Left hindlimb (tissue), 1 donor: ENCODE results near the gene NSFL1C.
A peak's percentile ranks its signal among the peaks of the same experiment; 100 is the strongest.
"Not testable (repeated sequence)": the region's sequence is repeated elsewhere in the genome, so short reads cannot be mapped to it uniquely, and the experiment has no call there.

Experiments used
- DNase-seq: peaks from one replicate; pipeline ENCODE4 v3.0.0-alpha.2; 2018

NSFL1C gene

DNA sequence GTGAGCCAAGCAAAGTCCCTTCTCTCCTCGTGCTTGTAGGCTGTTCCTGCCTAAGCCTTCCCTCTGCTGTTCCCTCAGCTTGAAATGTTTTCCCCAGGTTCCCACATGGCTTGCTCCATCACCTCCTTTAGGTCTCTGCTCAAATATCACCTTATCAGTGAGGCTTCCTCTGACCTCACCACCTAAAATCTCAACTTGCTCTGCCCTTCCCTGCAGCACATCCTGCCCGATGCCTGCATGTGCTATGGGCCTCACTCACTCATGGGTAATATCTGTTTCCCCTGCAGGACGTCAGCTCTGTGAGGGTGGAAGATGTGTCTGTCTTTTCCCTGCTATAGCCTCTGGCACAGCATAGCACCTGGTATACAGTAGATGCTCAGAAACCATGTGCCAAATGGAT lies 43.9 kb downstream of the NSFL1C start:
- DNase-seq: no peak

DNA sequence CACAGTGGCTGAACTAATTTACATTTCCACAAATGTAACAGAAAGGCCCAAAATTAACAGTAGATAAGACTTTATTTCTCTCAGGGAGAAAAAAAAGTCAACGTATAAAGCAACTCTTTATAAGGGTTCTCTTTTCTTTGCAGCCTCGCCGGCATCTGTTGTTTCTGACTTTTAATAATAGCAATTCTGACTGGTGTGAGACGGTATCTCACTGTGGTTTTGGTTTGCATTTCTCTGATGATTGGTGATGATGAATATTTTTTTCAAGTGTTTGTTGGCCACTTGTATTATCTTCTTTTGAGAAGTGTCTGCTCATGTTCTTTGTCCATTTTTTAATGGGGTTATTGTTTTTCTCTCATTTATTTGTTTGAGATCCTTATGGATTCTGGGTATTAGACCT lies 46.6 kb downstream of the NSFL1C start:
- DNase-seq: no peak

DNA sequence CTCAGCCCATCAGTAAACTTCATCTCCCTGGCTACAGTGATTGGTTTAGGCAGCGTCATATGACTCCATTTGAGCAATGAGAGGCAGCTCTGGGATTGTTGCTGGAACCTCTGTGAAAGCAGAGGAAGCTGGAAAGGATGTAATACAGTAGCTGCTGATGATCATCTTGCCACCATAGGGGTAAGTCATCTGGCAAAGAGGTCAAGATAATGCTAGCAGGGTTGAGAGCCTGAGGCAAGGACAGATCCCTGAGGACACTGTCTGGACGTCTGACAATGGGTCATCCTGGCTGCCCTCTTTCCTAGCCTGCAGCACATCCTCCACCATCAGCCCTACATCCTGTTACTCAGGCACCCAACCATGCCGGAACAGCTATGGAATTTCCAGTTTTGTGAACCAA lies 48.3 kb downstream of the NSFL1C start:
- no peak for DNase-seq

DNA sequence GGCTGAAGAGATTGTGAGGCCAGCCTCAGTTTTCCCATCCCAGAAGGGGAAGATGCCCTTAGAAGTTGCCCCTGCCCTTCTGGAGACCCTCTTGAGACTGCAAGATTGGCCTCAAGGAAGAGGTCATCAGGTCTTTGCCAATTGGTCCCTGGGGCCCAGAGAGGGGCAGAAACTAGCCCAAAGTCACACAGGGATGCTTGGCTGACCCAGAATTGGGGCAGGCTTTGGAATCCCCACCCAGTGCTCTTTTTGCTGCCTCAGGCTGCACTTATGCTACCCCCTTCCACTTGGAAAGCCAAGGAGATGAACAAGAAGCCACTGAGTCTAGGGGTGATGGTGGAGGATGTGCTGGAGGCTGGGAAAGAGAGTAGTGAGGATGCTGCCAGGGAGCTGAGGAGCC lies 48.9 kb downstream of the NSFL1C start:
- DNase-seq: no peak

DNA sequence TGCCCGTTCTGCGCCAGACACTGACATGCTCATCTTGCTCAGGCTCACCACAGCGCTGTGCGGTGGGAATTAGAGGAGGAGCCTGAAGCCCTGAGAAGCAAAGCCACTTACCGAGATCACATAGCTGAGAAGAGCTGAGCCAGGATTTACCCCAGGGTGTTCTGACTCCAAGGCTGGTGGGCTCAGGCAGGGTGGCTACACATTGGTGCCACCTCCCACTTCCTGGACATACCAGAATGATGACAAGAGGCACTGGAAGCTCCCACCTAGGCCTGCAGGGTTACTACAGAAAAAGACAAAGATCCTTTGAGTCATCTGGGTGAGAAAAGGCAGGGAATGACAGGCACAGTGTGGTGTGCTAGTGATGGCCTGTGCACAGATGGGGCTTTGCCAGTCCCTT lies 49.4 kb downstream of the NSFL1C start:
- no peak for DNase-seq

DNA sequence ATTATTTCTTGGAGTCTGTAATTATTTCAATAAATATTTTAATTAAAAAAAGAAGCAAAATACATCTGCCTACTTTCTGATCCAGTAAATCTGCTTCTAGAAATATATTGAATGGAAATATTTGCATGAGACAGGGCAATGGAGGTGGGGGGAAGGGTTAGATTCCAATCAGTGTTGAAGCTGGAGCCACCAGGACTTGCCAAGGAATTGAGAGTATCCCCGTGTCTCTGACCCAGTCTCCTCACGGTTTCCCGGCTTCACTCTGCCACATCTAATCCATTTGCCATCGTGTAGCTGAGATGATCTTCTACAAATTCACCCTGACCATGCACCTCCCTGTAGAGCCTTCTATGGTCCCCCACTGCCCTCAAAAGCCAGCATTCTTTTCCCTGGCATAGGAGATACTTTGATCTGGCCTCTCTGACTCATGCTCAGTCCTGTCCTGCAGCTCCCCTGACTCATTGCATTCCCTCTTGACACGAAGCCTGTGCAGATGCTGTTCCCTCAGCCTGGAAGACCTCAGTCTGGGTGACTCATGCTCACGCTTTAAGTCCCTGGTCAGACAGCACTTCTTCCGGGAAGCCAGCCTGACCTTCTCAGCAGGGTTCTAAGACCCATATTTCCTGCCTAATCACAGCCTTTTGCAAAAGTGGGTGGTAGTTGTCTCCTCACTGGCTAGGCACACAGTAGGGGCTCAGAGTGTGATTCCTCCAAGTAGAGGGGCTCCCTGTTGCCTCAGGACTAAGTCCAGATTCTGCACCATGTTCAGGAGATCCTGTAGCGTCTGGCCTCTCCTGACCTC lies 50.8 kb downstream of the NSFL1C start:
- no peak for DNase-seq

DNA sequence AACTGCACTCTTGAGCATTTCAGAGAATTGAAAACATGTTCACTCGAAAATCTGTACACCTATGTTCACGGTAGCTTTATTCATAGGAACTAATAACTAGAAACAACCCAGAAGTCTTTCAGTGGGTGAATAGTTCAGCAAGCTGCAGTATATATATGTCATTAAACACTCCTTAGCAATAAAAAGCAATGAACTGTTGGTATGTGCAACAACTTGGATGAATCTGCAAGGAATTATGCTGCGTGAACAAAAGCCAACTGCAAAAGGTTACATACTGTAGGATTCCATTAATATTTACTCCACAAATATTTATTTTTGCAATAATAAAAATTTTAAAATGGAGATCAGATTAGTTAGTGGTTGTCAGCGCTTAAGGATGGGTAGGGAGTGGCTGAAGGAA lies 51.7 kb downstream of the NSFL1C start:
- DNase-seq: no peak

DNA sequence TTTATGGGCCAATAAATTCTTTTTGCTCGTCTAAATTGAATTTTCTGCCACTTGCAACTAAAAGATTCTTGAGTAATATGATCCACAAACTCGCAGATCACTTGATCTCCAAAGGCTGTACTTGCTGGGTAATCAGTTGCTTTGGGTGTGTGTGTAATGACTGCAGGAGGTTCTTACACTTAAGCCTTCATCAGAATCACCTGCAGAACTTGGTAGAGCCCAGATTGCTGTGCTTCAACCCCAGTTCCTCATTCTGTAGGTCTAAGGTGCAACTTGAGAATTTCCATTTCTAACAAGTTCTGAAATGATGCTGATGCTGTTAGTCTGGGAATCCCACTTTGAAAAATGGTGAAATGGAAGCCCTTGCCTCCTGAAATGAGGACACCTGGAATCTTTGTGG lies 60.8 kb downstream of the NSFL1C start:
- no peak for DNase-seq

DNA sequence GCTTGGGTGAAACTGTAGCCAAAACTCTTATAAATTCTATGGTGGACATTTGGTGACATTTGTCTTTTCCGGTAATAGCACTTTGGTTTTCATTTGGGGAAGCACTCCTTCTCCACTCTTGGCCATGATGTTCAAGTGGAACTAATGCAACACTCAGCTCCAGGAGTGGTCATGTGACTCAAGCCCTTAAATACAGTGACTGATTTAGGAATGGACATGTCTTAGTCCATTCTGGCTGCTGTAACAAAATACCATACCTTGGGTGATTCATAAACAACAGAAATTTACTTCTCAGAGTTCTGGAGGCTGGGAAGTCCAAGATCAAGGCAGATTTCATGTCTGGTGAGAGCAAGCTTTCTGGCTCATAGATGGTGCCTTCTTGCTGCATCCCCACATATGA lies 63.0 kb downstream of the NSFL1C start:
- DNase-seq: no peak

DNA sequence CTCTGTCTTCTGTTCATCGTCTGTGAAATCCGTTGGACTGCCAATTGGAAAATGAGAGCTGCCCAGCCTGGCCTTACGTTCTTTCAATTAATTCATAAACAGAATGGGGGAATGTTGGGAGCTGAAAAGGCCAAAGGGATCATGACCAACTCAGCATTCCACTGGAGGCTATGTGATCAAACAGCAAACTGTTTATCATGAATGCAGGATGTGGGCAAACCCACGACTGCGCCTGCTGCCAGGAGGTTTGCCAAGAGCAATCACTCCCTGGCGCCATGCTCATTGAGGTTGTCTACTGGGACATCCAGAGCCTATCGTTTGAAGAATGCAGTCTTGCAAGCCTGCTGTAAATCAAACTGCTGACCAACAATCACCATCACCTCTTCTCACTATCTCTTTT lies 64.5 kb downstream of the NSFL1C start:
- no peak for DNase-seq

DNA sequence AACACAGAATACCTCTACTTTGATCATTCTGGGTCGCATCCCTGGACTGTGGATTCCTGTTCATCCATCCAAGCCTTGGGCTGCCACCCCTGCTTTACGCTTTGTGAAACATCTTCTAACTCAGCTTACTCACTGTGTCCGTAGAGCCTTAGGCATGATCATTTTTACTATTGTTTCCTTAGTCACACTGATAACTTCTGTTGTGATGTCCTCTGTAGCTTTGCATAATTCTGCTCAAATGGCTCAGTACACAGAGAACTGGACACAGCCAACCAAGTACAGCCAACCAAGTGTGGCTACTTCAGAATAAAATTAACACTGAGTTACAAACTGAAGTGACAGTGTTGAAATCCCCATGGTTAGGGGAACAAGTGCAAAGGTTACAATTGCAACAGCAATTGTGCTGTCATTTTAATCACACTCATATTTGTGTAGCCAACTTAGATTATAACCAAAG lies 65.2 kb downstream of the NSFL1C start:
- DNase-seq: no peak

DNA sequence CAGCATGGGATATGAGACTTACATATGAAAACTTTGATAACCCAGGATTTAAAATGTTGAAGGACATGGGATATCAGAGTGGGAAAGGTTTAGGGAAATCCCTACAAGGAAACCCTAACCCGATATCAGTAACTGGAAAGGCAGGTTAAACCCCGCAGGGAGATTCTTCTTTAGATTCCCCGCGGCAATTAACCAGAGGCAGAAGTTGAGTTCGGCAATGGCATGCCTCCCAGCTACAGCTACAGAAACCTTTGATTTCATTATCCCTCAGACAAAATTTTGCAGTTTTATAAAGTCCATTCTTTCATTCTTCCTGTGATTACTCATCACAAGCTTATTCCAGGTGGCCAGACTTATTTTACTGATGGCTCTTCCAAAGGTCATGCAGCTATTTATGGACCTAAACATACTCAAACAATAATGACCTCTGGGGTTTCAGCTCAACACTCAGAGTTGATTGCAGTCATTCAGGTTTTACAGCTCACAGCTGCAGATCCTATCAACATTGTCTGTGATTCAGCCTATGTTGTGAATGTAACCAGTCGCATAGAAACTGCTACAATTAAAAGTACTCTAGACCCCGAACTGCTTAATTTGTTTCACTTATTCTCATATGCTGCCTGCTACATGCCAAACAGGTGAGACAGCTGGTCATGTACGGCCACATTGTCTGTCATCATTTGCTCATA lies 66.8 kb downstream of the NSFL1C start:
- DNase-seq: not testable (repeated sequence)

DNA sequence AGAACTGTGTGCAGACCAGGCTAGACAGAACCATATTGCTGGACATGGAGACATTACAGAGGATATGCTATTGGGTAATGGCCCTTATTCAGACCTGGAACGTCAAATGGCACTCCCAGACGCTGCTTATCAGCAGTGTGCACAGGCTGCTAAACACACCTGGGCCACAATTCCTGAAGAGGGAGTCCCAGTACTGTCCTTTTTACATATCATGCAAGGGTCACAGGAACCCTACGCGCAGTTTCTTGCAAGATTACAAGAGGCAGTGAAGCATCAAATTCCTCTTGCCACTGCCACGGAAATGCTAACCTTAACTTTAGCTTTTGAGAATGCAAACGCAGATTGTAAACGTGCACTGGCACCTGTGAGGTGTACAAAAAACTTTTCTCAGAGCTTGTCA lies 68.5 kb downstream of the NSFL1C start:
- DNase-seq: not testable (repeated sequence)

DNA sequence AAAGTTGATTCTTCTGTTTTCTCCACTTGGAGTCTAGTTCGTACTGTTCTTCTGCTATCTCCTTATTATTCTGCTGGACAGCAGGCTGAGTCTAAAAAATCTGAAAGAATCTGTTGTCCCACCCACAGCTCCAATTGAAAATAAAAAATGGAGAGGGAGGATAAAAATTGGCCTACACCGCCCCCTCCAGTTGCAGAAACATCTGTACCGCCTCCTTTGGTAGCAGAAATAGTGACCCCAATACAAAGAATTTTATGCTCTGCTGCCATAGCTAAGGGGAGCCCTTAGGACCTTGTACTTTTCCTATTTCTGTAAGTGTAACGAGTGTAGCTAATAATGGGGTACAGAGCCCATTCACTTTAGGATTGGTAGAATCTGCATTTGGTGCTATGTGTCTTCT lies 68.9 kb downstream of the NSFL1C start:
- DNase-seq: no peak

DNA sequence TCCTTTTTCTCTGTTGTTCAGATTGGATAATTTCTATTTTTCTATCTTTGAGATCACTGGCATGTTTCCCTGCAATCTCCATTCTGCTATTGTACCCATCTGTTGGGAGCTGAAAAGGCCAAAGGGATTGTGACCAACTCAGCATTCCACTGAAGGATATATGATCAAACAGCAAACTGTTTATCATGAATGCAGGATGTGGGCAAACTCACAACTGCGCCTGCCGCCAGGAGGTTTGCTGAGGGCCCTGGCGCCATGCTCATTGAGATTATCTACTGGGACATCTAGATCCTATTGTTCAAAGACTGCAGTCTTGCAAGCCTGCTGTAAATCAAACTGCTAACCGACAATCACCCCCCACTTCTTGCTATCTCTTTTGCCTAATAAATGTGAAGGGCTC lies 69.9 kb downstream of the NSFL1C start:
- DNase-seq: no peak

DNA sequence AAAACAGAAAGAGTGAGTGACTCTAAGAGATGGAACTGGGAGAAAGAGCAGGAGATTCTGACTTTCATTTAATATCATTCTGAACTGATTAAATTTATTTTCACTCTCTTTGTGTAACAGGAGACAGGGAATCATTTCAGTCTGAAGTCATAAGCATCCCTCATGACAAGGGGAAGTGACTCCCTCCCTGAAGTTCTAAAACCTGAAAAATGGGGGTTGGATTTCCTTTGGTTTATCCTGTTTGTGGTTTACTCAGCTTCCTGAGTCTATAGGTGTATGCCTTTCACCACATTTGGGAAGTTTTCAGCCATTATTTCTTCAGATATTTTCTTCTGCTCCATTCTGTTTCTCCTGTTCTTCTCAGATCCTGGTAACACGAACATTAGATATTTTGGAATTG lies 70.4 kb downstream of the NSFL1C start:
- DNase-seq: no peak

DNA sequence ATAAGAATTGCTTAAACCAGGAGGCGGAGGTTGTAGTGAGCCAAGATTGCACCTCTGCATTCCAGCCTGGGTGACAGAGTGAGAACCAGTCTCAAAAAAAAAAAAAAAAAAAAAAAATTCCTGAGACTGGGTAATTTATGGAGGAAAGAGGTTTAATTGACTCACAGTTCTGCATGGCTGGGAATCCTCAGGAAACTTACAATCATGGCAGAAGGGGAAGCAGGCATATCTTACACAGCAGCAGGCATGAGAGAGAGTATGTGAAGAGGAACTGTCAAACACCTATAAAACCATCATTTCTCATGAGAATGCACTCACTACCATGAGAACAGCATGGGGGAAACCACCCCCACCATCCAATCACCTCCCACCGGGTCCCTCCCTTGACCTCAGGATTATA lies 72.0 kb downstream of the NSFL1C start:
- DNase-seq: no peak

DNA sequence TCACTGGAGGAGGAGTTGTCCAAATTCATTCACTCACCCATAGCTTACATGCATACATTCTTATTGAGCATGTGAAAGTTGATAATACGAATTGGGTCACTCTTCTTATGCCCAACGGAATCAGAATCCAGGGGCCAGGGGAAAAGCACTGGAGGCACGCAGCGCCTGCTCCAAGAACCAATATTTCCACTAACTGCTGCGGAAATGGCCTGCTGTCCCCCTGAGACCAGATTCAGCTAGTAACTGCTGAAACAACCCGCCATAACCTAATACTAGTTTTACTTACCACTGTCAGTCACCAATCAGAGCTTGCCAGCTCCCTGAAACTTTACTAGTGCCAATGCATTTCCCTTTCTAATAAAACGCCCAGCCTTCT lies 73.2 kb downstream of the NSFL1C start:
- DNase-seq: no peak

DNA sequence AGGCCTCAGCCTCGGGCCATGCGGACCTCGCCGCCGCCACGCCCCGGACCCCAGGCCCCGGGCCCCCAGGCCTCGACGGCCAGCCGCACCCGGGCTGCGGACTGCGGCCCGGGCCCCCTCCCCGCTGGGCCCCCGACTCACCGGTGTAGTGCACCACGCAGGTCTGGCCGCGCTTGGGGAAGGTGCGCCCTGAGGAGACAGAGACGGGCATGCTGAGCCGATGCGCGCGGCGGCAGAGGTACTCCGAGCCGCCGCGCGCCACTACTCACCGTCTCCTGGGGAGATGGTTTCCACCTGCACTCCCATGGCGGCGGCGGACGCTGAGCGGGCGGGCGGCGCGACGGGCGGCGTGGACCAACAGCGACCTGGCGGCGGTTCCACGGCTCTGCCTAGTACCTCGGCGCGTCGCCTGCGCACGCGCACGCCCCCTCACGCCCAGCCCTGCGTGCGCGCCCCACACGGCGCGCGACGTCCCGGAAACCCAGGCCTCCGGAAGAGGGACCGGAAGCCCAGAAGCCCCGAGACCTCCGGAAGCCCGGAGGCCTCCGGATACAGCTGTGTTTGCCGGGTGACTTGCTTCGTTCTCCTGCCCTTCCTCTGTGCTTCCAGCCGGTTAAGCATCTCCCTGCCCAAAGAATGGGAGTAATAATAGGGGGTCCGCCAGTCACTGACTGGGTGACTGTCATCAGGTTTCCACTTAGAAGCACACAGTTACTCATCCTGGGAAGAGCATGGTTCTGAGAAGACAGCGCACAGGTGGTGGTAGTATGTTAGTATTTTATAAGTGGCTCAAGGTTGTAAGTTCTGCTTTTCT lies 73.7 kb downstream of the NSFL1C start, which contains the start of gene FKBP1A:
Gene FKBP1A, minus strand, starts transcription at position 362 of the 814 bp plus-strand sequence. Its CDS starts 56 bp downstream, at position 306.
- peak; percentile 95 for DNase-seq

DNA sequence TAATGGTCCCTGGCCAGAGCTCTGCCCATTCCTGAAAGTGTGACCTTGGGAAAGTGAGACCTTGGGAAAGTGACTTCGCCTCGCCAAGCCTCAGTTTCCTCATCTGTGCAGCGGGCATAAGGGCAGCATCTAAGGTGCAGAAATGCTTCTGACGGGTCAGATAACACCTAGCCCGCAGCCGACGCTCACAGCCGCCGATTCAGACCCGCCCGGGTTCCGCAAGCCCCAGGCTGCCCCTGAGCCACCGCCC lies 74.3 kb downstream of the NSFL1C start:
- DNase-seq: no peak
